ENCODE measurements around the gene PRPF40A.

Gene PRPF40A

GRCh38 chr2:152648336-152648735 is 68.9 kb downstream of the PRPF40A start:
- DNase-seq: peak; percentile 33

- peak; percentile 19 for DNase-seq
Measured at GRCh38 chr2:152647552-152647951, 69.7 kb downstream of the PRPF40A start.

- no peak for DNase-seq
Measured at GRCh38 chr2:152646775-152647174, 70.5 kb downstream of the PRPF40A start.

- DNase-seq: no peak
Measured at GRCh38 chr2:152646264-152646663, 71.0 kb downstream of the PRPF40A start.

GRCh38 chr2:152644189-152644873 is 72.9 kb downstream of the PRPF40A start:
- DNase-seq: no peak

GRCh38 chr2:152638590-152638989 is 78.7 kb downstream of the PRPF40A start:
- DNase-seq: no peak

- no peak for DNase-seq
Measured at GRCh38 chr2:152638056-152638455, 79.2 kb downstream of the PRPF40A start.

- no peak for DNase-seq
Measured at GRCh38 chr2:152637251-152637650, 80.0 kb downstream of the PRPF40A start.

- peak; percentile 87 for DNase-seq
Measured at GRCh38 chr2:152635635-152636298, 81.5 kb downstream of the PRPF40A start.

- no peak for DNase-seq
Measured at GRCh38 chr2:152632736-152633135, 84.5 kb downstream of the PRPF40A start.

- DNase-seq: no peak
Measured at GRCh38 chr2:152630466-152630865, 86.8 kb downstream of the PRPF40A start.

GRCh38 chr2:152629202-152629601 is 88.1 kb downstream of the PRPF40A start:
- no peak for DNase-seq

GRCh38 chr2:152627351-152627957 is 89.8 kb downstream of the PRPF40A start:
- DNase-seq: peak; percentile 46

- no peak for DNase-seq
Measured at GRCh38 chr2:152626911-152627339, 90.3 kb downstream of the PRPF40A start.

- no peak for DNase-seq
Measured at GRCh38 chr2:152624805-152625204, 92.5 kb downstream of the PRPF40A start.

GRCh38 chr2:152623775-152624174 is 93.5 kb downstream of the PRPF40A start:
- DNase-seq: no peak

- DNase-seq: no peak
Measured at GRCh38 chr2:152623076-152623740, 94.1 kb downstream of the PRPF40A start.

GRCh38 chr2:152622219-152622618 is 95.0 kb downstream of the PRPF40A start:
- no peak for DNase-seq

- no peak for DNase-seq
Measured at GRCh38 chr2:152620985-152621384, 96.3 kb downstream of the PRPF40A start.

- DNase-seq: no peak
Measured at GRCh38 chr2:152620208-152620607, 97.1 kb downstream of the PRPF40A start.

GRCh38 chr2:152618193-152618564 is 99.1 kb downstream of the PRPF40A start:
- DNase-seq: no peak

- no peak for DNase-seq
Measured at GRCh38 chr2:152617456-152618192, 99.6 kb downstream of the PRPF40A start.

GRCh38 chr2:152615177-152615576 is 102.1 kb downstream of the PRPF40A start:
- no peak for DNase-seq
